OCI-LY7 (cell line): ENCODE results near the gene SOX8. TPM values are rescaled to one million over a fixed set of nuclear protein-coding genes. Genes with fewer than 3 reads are reported as not detected.

Source experiments
- BruUV-seq: library from RNA; stranded (reverse); fragments of 400-500 nt; replicated peaks from 2 replicates; lab custom pipeline; 2021; lab: Mats Ljungman, UMichigan
- CTCF ChIA-PET: fragments of 300-600 bp; sonication (Branson Sonifier 250); formaldehyde crosslinking; loops from one replicate; lab custom pipeline; 2022; ENCODE audit warnings: antibody characterized with exemption; ENCODE audit not compliant: unreplicated experiment; lab: Charles Lee
- POLR2A ChIA-PET: fragments of 300-600 bp; sonication (Branson Sonifier 250); formaldehyde crosslinking; loops from one replicate; lab custom pipeline; 2022; ENCODE audit warnings: antibody characterized with exemption; lab: Charles Lee
- DNase-seq: peaks from one replicate; pipeline ENCODE4 v3.0.0-alpha.2; 2015; ENCODE audit warnings: low spot score
- H2AFZ ChIP-seq: fragments of 200-600 bp; sonication (generic), shearing (Covaris generic); 2 replicates; pipeline ENCODE4 v1.6.1; 2014; ENCODE audit warnings: mild to moderate bottlenecking, antibody characterized with exemption, low read length, moderate library complexity
- H3K27ac ChIP-seq: fragments of 200-600 bp; sonication (generic); 2 replicates; pipeline ENCODE4 v1.5.1; 2014; ENCODE audit warnings: mixed run types, low read depth, mild to moderate bottlenecking, moderate library complexity, low read length, inconsistent platforms; ENCODE audit not compliant: poor library complexity, severe bottlenecking
- H3K36me3 ChIP-seq: fragments of 200-600 bp; sonication (generic); 2 replicates; pipeline ENCODE4 v1.6.1; 2014; ENCODE audit warnings: mild to moderate bottlenecking, antibody characterized with exemption, low read length, moderate library complexity, mixed read lengths; ENCODE audit not compliant: insufficient read depth
- H3K4me1 ChIP-seq: fragments of 200-600 bp; sonication (generic); 2 replicates; pipeline ENCODE4 v1.5.1; 2014; ENCODE audit warnings: mild to moderate bottlenecking, low read length; ENCODE audit not compliant: insufficient read depth, poor library complexity, severe bottlenecking
- H3K4me2 ChIP-seq: fragments of 200-600 bp; sonication (generic); 2 replicates; pipeline ENCODE4 v1.6.1; 2014; ENCODE audit warnings: mild to moderate bottlenecking, low read length
- H3K4me3 ChIP-seq: fragments of 200-600 bp; sonication (generic); 2 replicates; pipeline ENCODE4 v1.5.1; 2014; ENCODE audit warnings: mild to moderate bottlenecking, low read depth, low read length; ENCODE audit not compliant: poor library complexity, severe bottlenecking
- H3K79me2 ChIP-seq: fragments of 200-600 bp; sonication (generic); 2 replicates; pipeline ENCODE4 v1.6.1; 2016; ENCODE audit warnings: low read depth, mild to moderate bottlenecking, low read length, moderate library complexity, mixed read lengths; ENCODE audit not compliant: insufficient read depth
- H3K9me2 ChIP-seq: fragments of 200-600 bp; sonication (generic); 2 replicates; pipeline ENCODE4 v1.6.1; 2016; ENCODE audit warnings: mild to moderate bottlenecking, low read length, mixed read lengths; ENCODE audit not compliant: insufficient read depth
- H3K9me3 ChIP-seq: fragments of 200-600 bp; sonication (generic); 2 replicates; pipeline ENCODE4 v1.6.1; 2014; ENCODE audit warnings: mild to moderate bottlenecking, mixed run types, low read length, mixed read lengths
- H4K20me1 ChIP-seq: fragments of 200-600 bp; sonication (generic); 2 replicates; pipeline ENCODE4 v1.6.1; 2014; ENCODE audit warnings: mild to moderate bottlenecking, antibody characterized with exemption, low read length, moderate library complexity, mixed read lengths; ENCODE audit not compliant: insufficient read depth
- CTCF ChIP-seq: fragments of 200-600 bp; sonication (generic); conservative IDR thresholded peaks from 2 replicates; pipeline ENCODE4 v1.5.1; 2014; ENCODE audit warnings: mild to moderate bottlenecking, antibody characterized with exemption, low read length, moderate library complexity, mixed read lengths
- EZH2phosphoT487 ChIP-seq: fragments of 200-600 bp; sonication (generic); IDR thresholded peaks from 2 replicates; pipeline ENCODE4 v1.6.1; 2018; ENCODE audit warnings: low read depth, borderline replicate concordance, mild to moderate bottlenecking, mixed run types, antibody characterized with exemption, low read length, moderate library complexity, mixed read lengths
- intact Hi-C: fragments of 100-400 bp; cut with micrococcal nuclease; formaldehyde crosslinking; loops from one replicate; pipeline ENCODE4 v1.10.0; 2022; ENCODE audit not compliant: unreplicated experiment
- total RNA-seq, 2 experiments: library from RNA; depleted of rRNA in 1 of 2; stranded (reverse); fragments of >200 nt in 1 of 2; shearing (Covaris generic) in 1 of 2; gene quantifications; 2 replicates each; pipeline ENCODE4 v1.2.3, GENCODE V29; 2014 to 2022

Gene SOX8
- total RNA-seq, 2 experiments from 2014 or later, result 0.85 to 2.4 TPM

DNA sequence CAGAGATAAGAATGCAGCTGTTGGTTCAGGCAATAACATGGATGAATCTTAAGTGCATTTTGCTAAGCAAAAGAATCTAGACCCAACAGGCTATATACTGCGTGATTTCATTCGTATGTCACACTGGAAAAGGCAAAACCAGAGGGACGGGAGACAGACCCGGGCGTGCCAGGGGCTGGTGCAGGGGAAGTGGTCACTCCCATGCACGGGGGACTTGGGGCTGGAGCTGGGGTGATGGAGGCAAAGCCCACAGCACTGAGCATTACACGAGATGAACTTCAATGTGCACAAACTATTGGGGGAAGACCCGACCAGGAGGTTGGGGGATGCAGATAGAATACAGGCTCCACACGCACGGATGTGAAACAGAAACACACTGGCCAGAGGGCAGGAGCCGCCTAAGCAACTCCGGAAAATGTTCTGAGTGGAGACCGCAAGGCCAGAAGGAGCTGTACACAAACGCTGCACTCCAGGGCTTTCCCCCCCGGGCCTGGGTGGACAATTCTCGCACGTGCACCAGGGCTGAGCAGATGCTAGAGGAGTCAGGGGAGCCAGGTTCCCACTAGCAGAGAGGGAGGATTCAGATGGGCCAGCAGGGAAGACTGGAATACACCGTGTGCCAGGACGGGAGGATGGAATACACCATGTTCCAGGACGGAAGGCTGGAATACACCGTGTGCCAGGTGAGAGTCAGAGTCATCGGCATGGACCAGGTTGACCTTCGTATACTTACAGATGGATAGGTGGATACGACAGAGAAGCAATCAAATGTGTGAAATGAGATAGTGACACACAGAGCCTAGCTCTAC, 22.1 kb upstream of the SOX8 start:
- no peaks in the 10 kb centered on the region for H3K9me2 ChIP-seq
- TF ChIP-seq CTCF (no peak), EZH2phosphoT487 (no peak)
- no peak overlapping the region for H3K4me3 ChIP-seq
- no peak for DNase-seq
- ChIA-PET POLR2A (no interaction called here), CTCF (no interaction called here)
- H3K36me3 ChIP-seq, result no peaks in the 10 kb centered on the region
- H3K9me3 ChIP-seq, result no peaks in the 10 kb centered on the region
- no peak overlapping the region for H3K4me2 ChIP-seq
- H4K20me1 ChIP-seq, result no peaks in the 10 kb centered on the region
- intact Hi-C loops, result no loop called here
- no TSS peak for BruUV-seq
- no peak overlapping the region for H3K27ac ChIP-seq
- no peaks in the 10 kb centered on the region for H3K4me1 ChIP-seq
- H2AFZ ChIP-seq, result no peak overlapping the region
- no peaks in the 10 kb centered on the region for H3K79me2 ChIP-seq

- TF ChIP-seq CTCF (no peak), EZH2phosphoT487 (no peak)
- H3K36me3 ChIP-seq, result 0 out of 2 replicates have a peak, but pooled peaks cover 4% of the 10 kb centered on the region
- no peak overlapping the region for H3K4me2 ChIP-seq
- H3K9me2 ChIP-seq, result no peaks in the 10 kb centered on the region
- BruUV-seq, result no TSS peak
- H3K4me3 ChIP-seq, result no peak overlapping the region
- no peak overlapping the region for H3K27ac ChIP-seq
- H3K9me3 ChIP-seq, result no peaks in the 10 kb centered on the region
- no peaks in the 10 kb centered on the region for H4K20me1 ChIP-seq
- POLR2A ChIA-PET, result no interaction called here
- no peak overlapping the region for H2AFZ ChIP-seq
- no peaks in the 10 kb centered on the region for H3K4me1 ChIP-seq
- intact Hi-C loops, result no loop called here
- H3K79me2 ChIP-seq, result no peaks in the 10 kb centered on the region
- DNase-seq, result no peak
- CTCF ChIA-PET, result no interaction called here
Measured at GRCh38 chr16:962366-962765, 19.2 kb upstream of the SOX8 start.
